UCSD-AML1 (cell line): ENCODE data around the gene GPRASP3.
"Not testable (repeated sequence)": the region's sequence is repeated elsewhere in the genome, so short reads cannot be mapped to it uniquely, and the experiment has no call there.

Experiments
- DNase-seq: peaks from one replicate; lab custom pipeline; 2025; ENCODE audit not compliant: unreplicated experiment; lab: John Stamatoyannopoulos, UW

GPRASP3 gene

GRCh38 chrX:102720237-102721168, at the start of gene GPRASP3:
GPRASP3 (plus strand) TSS chrX:102720743; CDS start chrX:102748996, 28,253 bp downstream.
- DNase-seq = no peak

GRCh38 chrX:102672856-102673255, 47.7 kb upstream of the GPRASP3 start:
- no peak for DNase-seq

DNA sequence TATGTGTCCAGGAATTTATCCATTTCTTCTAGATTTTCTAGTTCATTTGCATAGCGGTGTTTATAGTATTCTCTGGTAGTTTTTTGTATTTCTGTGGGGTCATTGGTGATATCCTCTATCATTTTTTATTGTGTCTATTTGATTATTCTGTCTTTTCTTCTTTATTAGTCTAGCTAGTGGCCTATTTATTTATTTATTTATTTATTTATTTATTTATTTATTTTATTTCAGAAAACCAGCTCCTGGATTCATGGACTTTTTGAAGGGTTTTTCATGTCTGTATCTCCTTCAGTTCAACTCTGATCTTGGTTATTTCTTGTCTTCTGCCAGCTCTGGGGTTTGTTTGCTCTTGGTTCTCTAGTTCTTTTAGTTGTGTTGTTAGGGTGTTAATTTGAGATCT, 43.1 kb upstream of the GPRASP3 start:
- DNase-seq = not testable (repeated sequence)

DNA sequence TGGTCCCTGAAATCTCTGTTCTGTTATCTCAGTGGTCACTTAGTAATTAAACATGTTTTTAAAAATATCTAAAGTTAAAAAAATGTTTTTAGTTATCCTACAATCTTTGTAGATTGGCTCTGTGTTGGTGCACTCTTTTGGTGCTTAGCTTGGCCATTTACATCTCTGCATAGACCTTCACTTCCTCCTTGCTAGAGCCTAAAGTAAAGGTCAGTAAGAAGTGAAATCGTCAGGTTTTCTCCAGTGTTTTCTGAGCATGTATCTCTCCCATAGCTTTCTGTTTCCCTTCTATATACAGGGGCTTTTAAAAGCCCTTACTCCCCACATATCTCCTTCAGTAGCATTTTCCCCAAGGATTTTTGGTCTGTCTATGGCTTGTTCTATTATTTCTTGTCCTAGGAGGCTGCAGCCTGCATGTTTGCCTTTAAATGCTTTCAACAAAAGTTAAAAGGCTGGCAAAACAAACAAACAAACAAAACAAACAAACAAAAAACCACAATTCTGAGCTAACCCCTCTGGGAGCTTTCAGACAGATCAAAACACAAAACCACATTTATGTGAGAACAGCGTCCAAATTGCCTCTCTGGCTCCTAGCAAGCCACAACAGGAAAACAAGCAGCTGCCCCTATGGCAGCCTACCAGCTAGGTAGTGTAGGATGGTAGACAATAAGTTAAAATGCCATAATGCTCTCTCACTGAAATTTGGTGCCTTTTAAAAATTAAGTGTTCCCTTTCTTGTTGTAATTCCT, 35.6 kb upstream of the GPRASP3 start:
- DNase-seq = no peak

- no peak for DNase-seq
These were observed 25.8 kb upstream of the GPRASP3 start for GRCh38 chrX:102694749-102695148.

GRCh38 chrX:102696306-102696705, 24.2 kb upstream of the GPRASP3 start:
- no peak for DNase-seq

DNA sequence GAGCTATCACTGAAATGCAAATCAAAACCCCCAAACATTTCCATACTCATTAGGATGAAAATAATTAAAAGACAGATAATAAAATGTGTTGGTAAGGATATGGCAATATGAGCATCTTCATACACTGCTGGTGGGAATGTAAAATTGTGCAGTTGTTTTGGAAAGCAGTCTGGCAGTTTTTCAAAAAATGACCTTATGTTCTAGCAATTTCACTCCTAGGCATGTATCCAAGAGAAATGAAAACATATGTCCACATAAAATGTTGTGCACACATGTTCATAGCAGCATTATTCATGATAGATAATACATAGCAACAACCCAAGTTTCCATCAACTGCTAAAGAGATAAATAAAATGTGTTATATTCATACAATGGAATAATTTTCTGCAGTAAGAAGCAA, 23.0 kb upstream of the GPRASP3 start:
- no peak for DNase-seq

DNA sequence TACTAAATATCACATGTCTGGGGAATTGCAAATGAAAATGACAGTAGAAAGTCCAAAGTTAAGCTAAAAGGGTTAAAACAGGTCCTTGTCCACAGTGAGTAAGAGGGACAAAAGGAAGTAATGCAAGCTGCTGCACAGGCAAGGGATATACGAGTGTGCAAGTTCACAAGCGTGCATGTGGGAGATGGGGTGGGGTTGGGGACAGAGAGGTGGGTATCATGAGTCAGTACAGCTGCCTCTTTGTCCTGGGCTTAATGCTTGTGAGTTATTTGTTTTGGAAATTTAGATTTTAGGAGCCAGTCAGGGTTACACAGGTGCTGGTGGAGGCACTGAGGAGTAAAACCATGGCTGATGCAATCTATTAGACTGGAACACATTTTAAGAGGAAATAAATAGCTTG, 11.6 kb upstream of the GPRASP3 start:
- no peak for DNase-seq

GRCh38 chrX:102711872-102712215, 8.7 kb upstream of the GPRASP3 start:
- no peak for DNase-seq

- DNase-seq = no peak
These were observed 8.2 kb upstream of the GPRASP3 start, which contains the start of gene GPRASP2 for GRCh38 chrX:102712216-102712966. GPRASP2 (plus strand) TSS chrX:102712448; CDS start chrX:102714870, 2,422 bp downstream.

DNA sequence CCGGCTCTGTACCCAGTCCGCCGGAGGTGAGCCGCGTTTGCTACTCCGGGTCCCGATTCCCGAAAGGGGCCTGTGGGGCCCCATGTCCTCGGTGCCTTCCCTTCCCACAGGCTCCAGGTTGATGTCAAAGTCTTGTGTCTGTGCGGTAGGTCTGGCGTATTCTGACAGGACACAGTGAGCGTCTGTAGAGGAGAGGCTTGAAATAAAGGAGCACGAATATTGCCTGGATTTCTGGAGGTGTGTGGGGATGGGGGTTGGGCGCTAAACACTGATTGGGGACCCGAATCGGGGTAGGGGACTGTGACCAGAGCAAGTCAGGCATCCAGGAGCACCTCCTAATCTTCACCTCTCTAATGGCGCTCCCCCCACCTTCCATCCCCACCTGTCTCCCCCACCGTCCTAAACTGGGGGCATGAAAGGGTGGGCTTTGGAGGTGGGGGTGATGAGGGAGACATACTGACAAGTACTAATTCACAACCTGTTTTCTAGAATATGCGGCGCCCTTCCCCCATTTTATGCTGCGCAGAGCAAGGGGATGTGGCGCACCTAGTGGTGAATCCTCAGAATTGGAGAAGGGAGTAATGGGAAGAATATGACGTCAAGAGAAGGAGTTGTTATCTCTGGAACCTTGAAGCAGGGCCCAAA, 7.4 kb upstream of the GPRASP3 start:
- DNase-seq = no peak

DNA sequence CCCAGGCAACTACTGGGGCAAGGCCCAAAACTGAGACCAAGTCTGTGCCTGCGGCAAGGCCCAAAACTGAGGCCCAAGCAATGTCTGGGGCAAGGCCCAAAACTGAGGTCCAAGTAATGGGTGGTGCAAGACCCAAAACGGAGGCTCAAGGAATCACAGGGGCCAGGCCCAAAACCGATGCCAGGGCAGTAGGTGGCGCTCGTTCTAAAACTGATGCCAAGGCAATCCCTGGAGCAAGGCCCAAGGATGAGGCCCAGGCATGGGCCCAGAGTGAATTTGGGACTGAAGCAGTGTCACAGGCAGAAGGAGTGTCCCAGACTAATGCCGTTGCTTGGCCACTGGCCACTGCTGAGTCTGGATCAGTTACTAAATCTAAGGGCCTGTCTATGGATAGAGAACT, 5.5 kb upstream of the GPRASP3 start:
- DNase-seq = no peak

- DNase-seq = no peak
These were observed 4.6 kb upstream of the GPRASP3 start for GRCh38 chrX:102715967-102716366.

- not testable (repeated sequence) for DNase-seq
These were observed 595 bp downstream of the GPRASP3 start for GRCh38 chrX:102721169-102721506.

DNA sequence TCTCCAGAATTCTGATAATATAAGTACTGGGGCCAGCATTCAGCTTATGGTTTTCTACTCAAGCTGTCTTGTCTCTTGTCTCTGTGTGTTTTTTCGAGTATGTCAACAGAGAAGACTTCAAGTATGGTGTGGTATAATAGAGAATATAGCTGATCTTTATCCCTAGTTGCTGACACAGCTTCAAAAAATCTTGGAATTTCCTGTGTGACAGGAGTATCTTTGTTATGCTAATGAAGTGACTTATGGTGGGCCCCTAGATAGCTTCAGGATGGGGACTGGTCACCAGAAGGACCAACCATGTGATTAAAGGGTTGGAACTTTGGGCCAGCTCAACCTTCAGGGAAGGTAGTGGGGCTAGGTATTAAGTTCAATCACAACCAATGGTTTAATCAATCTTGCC, 2.9 kb downstream of the GPRASP3 start:
- no peak for DNase-seq

GRCh38 chrX:102727761-102728160, 7.2 kb downstream of the GPRASP3 start:
- no peak for DNase-seq

GRCh38 chrX:102728646-102729045, 8.1 kb downstream of the GPRASP3 start:
- no peak for DNase-seq

DNA sequence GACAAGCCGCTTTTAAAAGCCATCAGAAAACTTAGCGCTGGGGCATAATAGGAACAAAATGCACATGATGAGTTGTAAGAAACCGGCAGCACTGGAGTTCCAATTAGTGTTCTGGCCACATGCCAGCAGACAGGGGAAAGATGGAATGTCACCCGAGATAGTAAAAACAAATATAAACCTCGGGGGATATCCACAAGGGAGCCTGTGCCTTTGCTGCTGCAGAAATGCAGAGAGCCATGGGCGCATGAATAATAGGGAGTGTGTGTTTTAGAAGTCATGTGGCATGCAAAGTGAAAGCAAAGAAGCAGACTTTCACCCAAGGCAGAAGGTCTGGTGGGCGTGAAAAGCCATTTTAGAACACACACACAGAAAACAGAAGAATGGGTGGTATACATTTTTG, 19.1 kb downstream of the GPRASP3 start:
- no peak for DNase-seq

GRCh38 chrX:102744307-102744706, 23.8 kb downstream of the GPRASP3 start:
- DNase-seq = no peak

GRCh38 chrX:102745513-102745856, 24.9 kb downstream of the GPRASP3 start:
- no peak for DNase-seq
